Measurements from ENCODE around the gene MPPED2. TPM values are rescaled to one million over a fixed set of nuclear protein-coding genes. Genes with fewer than 3 reads are reported as not detected.

Gene MPPED2
- total and polyA plus RNA-seq, 10 of the 15 experiments (the other 5 are each of a cell fraction or from before 2014, with no cell fraction given): not detected

GRCh38 chr11:30513087-30513486, 73.1 kb downstream of the MPPED2 start:
- CTCF ChIA-PET: no interaction called here
- SMC1A ChIA-PET (ENCODE audit: uncharacterized antibody, unreplicated experiment): no interaction called here
- Histone ChIP-seq H4K20me1 (ENCODE audit: control insufficient read depth, insufficient read depth) (no peaks in the 10 kb centered on the region), H3K27me3 (replicated peaks in 1 of 2; ENCODE audit: control insufficient read depth in 2 of 2, insufficient read depth in 2 of 2, low read length in 1 of 2) (peaks cover 0 to 2% of the 10 kb centered on the region in 2 experiments; a peak in 1 of 4 replicates), H3K4me2 (ENCODE audit: control insufficient read depth, insufficient read depth) (no peak overlapping the region), H3K79me2 (ENCODE audit: control insufficient read depth, insufficient read depth, low read length) (no peaks in the 10 kb centered on the region), H2AFZ (ENCODE audit: control insufficient read depth, low read depth, low read length) (no peak overlapping the region), H3K36me3 (ENCODE audit: control insufficient read depth in 2 of 2, insufficient read depth in 2 of 2, low read length in 1 of 2) (no peaks in the 10 kb centered on the region), H3K9ac (ENCODE audit: control insufficient read depth, insufficient read depth, low read length) (no peak overlapping the region), H3K27ac (ENCODE audit: control insufficient read depth, insufficient read depth) (no peak overlapping the region), H3K4me1 (ENCODE audit: control insufficient read depth, insufficient read depth, low read length) (no peaks in the 10 kb centered on the region), H3K9me3 (replicated peaks; ENCODE audit: control insufficient read depth, insufficient read depth, low read length) (no peaks in the 10 kb centered on the region), H3K4me3 (no peak overlapping the region)
- in situ Hi-C loops (cut with MboI) (no loop called here), intact Hi-C loops (cut with micrococcal nuclease; ENCODE audit: unreplicated experiment) (no loop called here)
- TF ChIP-seq ATF7 (IDR thresholded peaks at IDR 0.05; ENCODE audit: low read depth): no peak
- TF ChIP-seq MAX (IDR thresholded peaks at IDR 0.05; ENCODE audit: low read depth, low read length): no peak
- no peak for TF ChIP-seq ZNF24 (IDR thresholded peaks at IDR 0.05)
- TF ChIP-seq BCL3 (IDR thresholded peaks at IDR 0.05; ENCODE audit: borderline replicate concordance, insufficient read depth, low read depth, low read length, poor library complexity, severe bottlenecking): no peak
- TF ChIP-seq LARP7 (IDR thresholded peaks at IDR 0.05): no peak
- TF ChIP-seq MXI1 (IDR thresholded peaks at IDR 0.05; ENCODE audit: low read depth, low read length): no peak
- no peak for TF ChIP-seq ASH2L (IDR thresholded peaks at IDR 0.05; ENCODE audit: borderline replicate concordance, low read depth)
- TF ChIP-seq FOXM1 (IDR thresholded peaks at IDR 0.05; ENCODE audit: low read depth, low read length): no peak
- no peak for TF ChIP-seq E2F8 (IDR thresholded peaks at IDR 0.05; ENCODE audit: low read depth, partially characterized antibody)
- no peak for TF ChIP-seq BCL11A (IDR thresholded peaks at IDR 0.05; ENCODE audit: low read depth, low read length)
- TF ChIP-seq SMC3 (IDR thresholded peaks at IDR 0.05; ENCODE audit: borderline replicate concordance, low read length): no peak
- TF ChIP-seq IKZF2 (IDR thresholded peaks at IDR 0.05): no peak
- TF ChIP-seq PML (IDR thresholded peaks at IDR 0.05; ENCODE audit: low read length): no peak
- TF ChIP-seq CBFB (IDR thresholded peaks at IDR 0.05; ENCODE audit: low read depth): no peak
- DNase-seq (ENCODE audit: low read depth, low spot score): no peak
- RAD21 ChIA-PET (ENCODE audit: unreplicated experiment): no interaction called here
- ATAC-seq: no peak
- FAIRE-seq: no peak
- POLR2A ChIA-PET: no interaction called here
- no TSS peak for BruUV-seq (replicated peaks)
- 6% methylated on average over 1 of the region's 1 CpG for WGBS (ENCODE audit: insufficient coverage, insufficient replicate concordance, low lambda C conversion rate, missing lambda C conversion rate)

Data from GM12878 (cell line).